ENCODE data around the gene RFNG. TPM values are rescaled to one million over a fixed set of nuclear protein-coding genes. Genes with fewer than 3 reads are reported as not detected.
A peak's percentile ranks its signal among the peaks of the same experiment; 100 is the strongest.

RFNG gene, protein sequence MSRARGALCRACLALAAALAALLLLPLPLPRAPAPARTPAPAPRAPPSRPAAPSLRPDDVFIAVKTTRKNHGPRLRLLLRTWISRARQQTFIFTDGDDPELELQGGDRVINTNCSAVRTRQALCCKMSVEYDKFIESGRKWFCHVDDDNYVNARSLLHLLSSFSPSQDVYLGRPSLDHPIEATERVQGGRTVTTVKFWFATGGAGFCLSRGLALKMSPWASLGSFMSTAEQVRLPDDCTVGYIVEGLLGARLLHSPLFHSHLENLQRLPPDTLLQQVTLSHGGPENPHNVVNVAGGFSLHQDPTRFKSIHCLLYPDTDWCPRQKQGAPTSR
- 40.9 TPM for polyA plus RNA-seq (2013, experiment 1 of 4)
- 35.2 TPM for polyA plus RNA-seq (2013, experiment 2 of 4)
- 32.7 TPM for polyA plus RNA-seq (2013, experiment 3 of 4)
- polyA plus RNA-seq (2013, experiment 4 of 4): 41.1 TPM

- Histone ChIP-seq H3K9me3 (ENCODE audit: control insufficient read depth, low read length) (no peaks in the 10 kb centered on the region), H3K36me3 (ENCODE audit: control insufficient read depth, insufficient read depth, low read length) (peaks cover 36% of the 10 kb centered on the region), H3K4me1 (ENCODE audit: control insufficient read depth, insufficient read depth, low read length) (peaks cover 8% of the 10 kb centered on the region), H3K4me3 (ENCODE audit: insufficient read depth, low read depth, low read length) (peak within 1 kb of the TSS; percentile 62), H3K27me3 (ENCODE audit: control insufficient read depth, insufficient read depth, low read length, poor library complexity, severe bottlenecking) (no peaks in the 10 kb centered on the region), H3K27ac (ENCODE audit: insufficient read depth, low read depth, low read length, poor library complexity, severe bottlenecking) (no peak within 1 kb of the TSS)
- WGBS, 2 experiments: 1% methylated on average over 94 of the region's 94 CpGs
Measured at GRCh38 chr17:82051776-82052637, at the start of gene RFNG, which contains the start of gene GPS1. RFNG (minus strand) TSS chr17:82051811; CDS start chr17:82051766, 45 bp downstream. GPS1 (plus strand) TSS chr17:82051898; CDS start chr17:82051932, 34 bp downstream.

DNA sequence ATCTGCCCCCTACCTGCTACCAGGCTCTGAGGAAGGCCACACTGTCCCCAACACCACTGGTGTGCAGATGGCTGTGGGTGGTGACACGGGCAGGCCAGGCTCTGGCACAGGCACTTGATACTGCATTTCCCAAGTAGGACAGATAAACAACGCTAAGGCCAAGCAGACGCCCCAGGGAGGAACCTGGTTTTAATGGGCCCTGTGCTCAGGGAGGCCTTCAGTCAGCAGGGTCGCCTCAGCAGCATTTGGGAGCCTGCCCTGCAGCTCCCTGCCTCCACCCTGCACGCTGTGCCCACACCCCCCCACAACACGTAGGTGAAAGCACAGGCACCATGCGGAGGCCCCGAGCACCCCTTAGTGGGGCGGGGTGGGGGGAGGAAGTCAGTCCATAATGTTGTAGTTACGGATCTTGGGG, 49.7 kb upstream of the RFNG start:
- Histone ChIP-seq H3K9me3 (ENCODE audit: control insufficient read depth, low read length) (no peaks in the 10 kb centered on the region), H3K27me3 (ENCODE audit: control insufficient read depth, insufficient read depth, low read length, poor library complexity, severe bottlenecking) (no peaks in the 10 kb centered on the region), H3K4me3 (ENCODE audit: insufficient read depth, low read depth, low read length) (no peak overlapping the region), H3K36me3 (ENCODE audit: control insufficient read depth, insufficient read depth, low read length) (no peaks in the 10 kb centered on the region), H3K4me1 (ENCODE audit: control insufficient read depth, insufficient read depth, low read length) (peaks cover 62% of the 10 kb centered on the region), H3K27ac (ENCODE audit: insufficient read depth, low read depth, low read length, poor library complexity, severe bottlenecking) (no peak overlapping the region)
- 88 to 93% methylated on average over 10 of the region's 10 CpGs for WGBS, 2 experiments

GRCh38 chr17:82100502-82101298, 49.1 kb upstream of the RFNG start:
- peaks cover 62% of the 10 kb centered on the region for H3K4me1 ChIP-seq (ENCODE audit: control insufficient read depth, insufficient read depth, low read length)
- no peak overlapping the region for H3K27ac ChIP-seq (ENCODE audit: insufficient read depth, low read depth, low read length, poor library complexity, severe bottlenecking)
- H3K9me3 ChIP-seq (ENCODE audit: control insufficient read depth, low read length): no peaks in the 10 kb centered on the region
- 93% methylated on average over 35 of the region's 35 CpGs for WGBS, 2 experiments
- H3K36me3 ChIP-seq (ENCODE audit: control insufficient read depth, insufficient read depth, low read length): peaks cover 4% of the 10 kb centered on the region
- no peaks in the 10 kb centered on the region for H3K27me3 ChIP-seq (ENCODE audit: control insufficient read depth, insufficient read depth, low read length, poor library complexity, severe bottlenecking)
- H3K4me3 ChIP-seq (ENCODE audit: insufficient read depth, low read depth, low read length): no peak overlapping the region

- Histone ChIP-seq H3K4me3 (ENCODE audit: insufficient read depth, low read depth, low read length) (peak overlapping the region; percentile 91), H3K4me1 (ENCODE audit: control insufficient read depth, insufficient read depth, low read length) (peaks cover 56% of the 10 kb centered on the region), H3K9me3 (ENCODE audit: control insufficient read depth, low read length) (no peaks in the 10 kb centered on the region), H3K27ac (ENCODE audit: insufficient read depth, low read depth, low read length, poor library complexity, severe bottlenecking) (peak overlapping the region; percentile 98), H3K36me3 (ENCODE audit: control insufficient read depth, insufficient read depth, low read length) (peaks cover 10% of the 10 kb centered on the region), H3K27me3 (ENCODE audit: control insufficient read depth, insufficient read depth, low read length, poor library complexity, severe bottlenecking) (no peaks in the 10 kb centered on the region)
- 11 to 13% methylated on average over 80 of the region's 80 CpGs for WGBS, 2 experiments
Measured at GRCh38 chr17:82098939-82099763, 47.5 kb upstream of the RFNG start.

GRCh38 chr17:82098169-82098938, 46.7 kb upstream of the RFNG start, which contains the start of gene FASN:
FASN (minus strand) TSS chr17:82098236; CDS start chr17:82096445, 1,791 bp downstream.
- H3K36me3 ChIP-seq (ENCODE audit: control insufficient read depth, insufficient read depth, low read length): peaks cover 15% of the 10 kb centered on the region
- H3K4me3 ChIP-seq (ENCODE audit: insufficient read depth, low read depth, low read length): peak within 1 kb of the TSS; percentile 91
- peaks cover 48% of the 10 kb centered on the region for H3K4me1 ChIP-seq (ENCODE audit: control insufficient read depth, insufficient read depth, low read length)
- H3K9me3 ChIP-seq (ENCODE audit: control insufficient read depth, low read length): no peaks in the 10 kb centered on the region
- peak within 1 kb of the TSS; percentile 98 for H3K27ac ChIP-seq (ENCODE audit: insufficient read depth, low read depth, low read length, poor library complexity, severe bottlenecking)
- 0% methylated on average over 124 of the region's 124 CpGs for WGBS, 2 experiments
- H3K27me3 ChIP-seq (ENCODE audit: control insufficient read depth, insufficient read depth, low read length, poor library complexity, severe bottlenecking): no peaks in the 10 kb centered on the region

- H3K4me3 ChIP-seq (ENCODE audit: insufficient read depth, low read depth, low read length): peak overlapping the region; percentile 91
- H3K27ac ChIP-seq (ENCODE audit: insufficient read depth, low read depth, low read length, poor library complexity, severe bottlenecking): peak overlapping the region; percentile 84
- WGBS, 2 experiments: 0% methylated on average over 36 of the region's 36 CpGs
- peaks cover 42% of the 10 kb centered on the region for H3K4me1 ChIP-seq (ENCODE audit: control insufficient read depth, insufficient read depth, low read length)
- peaks cover 16% of the 10 kb centered on the region for H3K36me3 ChIP-seq (ENCODE audit: control insufficient read depth, insufficient read depth, low read length)
- no peaks in the 10 kb centered on the region for H3K9me3 ChIP-seq (ENCODE audit: control insufficient read depth, low read length)
- no peaks in the 10 kb centered on the region for H3K27me3 ChIP-seq (ENCODE audit: control insufficient read depth, insufficient read depth, low read length, poor library complexity, severe bottlenecking)
Measured at GRCh38 chr17:82097919-82098168, 46.2 kb upstream of the RFNG start.

- Histone ChIP-seq H3K36me3 (ENCODE audit: control insufficient read depth, insufficient read depth, low read length) (peaks cover 19% of the 10 kb centered on the region), H3K4me1 (ENCODE audit: control insufficient read depth, insufficient read depth, low read length) (peaks cover 39% of the 10 kb centered on the region), H3K27me3 (ENCODE audit: control insufficient read depth, insufficient read depth, low read length, poor library complexity, severe bottlenecking) (no peaks in the 10 kb centered on the region), H3K27ac (ENCODE audit: insufficient read depth, low read depth, low read length, poor library complexity, severe bottlenecking) (peak overlapping the region; percentile 84), H3K4me3 (ENCODE audit: insufficient read depth, low read depth, low read length) (peak overlapping the region; percentile 91), H3K9me3 (ENCODE audit: control insufficient read depth, low read length) (no peaks in the 10 kb centered on the region)
- 1% methylated on average over 77 of the region's 77 CpGs for WGBS, 2 experiments
Measured at GRCh38 chr17:82097184-82097918, 45.7 kb upstream of the RFNG start.

DNA sequence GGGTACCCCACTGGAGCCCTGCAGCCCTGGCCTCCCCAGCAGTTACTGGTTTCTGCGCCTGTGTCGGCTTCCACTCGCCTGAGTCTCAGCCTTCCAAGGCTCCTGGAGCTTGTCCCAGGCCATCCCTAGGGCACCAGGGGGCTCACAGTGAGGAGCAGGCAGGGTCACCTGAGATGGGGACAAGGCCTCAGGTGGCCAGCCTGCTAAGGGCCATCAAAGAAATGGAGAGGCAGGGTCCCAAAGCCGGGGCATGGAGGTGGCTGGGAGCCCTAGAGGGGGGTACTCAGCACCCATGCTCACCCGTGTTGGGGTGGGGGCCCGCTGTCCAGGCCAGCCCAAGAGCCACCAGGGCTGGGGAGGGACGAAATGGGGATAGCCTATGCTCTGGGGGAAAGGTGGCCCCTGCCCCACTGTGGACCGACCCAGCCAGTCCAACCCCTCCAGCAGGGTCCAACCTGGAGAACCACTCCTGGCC, 45.1 kb upstream of the RFNG start:
- H3K27ac ChIP-seq (ENCODE audit: insufficient read depth, low read depth, low read length, poor library complexity, severe bottlenecking): no peak overlapping the region
- peaks cover 24% of the 10 kb centered on the region for H3K36me3 ChIP-seq (ENCODE audit: control insufficient read depth, insufficient read depth, low read length)
- H3K4me3 ChIP-seq (ENCODE audit: insufficient read depth, low read depth, low read length): peak overlapping the region; percentile 91

More for the DNA sequence above, 45.1 kb upstream of the RFNG start:
- no peaks in the 10 kb centered on the region for H3K9me3 ChIP-seq (ENCODE audit: control insufficient read depth, low read length)
- H3K4me1 ChIP-seq (ENCODE audit: control insufficient read depth, insufficient read depth, low read length): peaks cover 33% of the 10 kb centered on the region
- no peaks in the 10 kb centered on the region for H3K27me3 ChIP-seq (ENCODE audit: control insufficient read depth, insufficient read depth, low read length, poor library complexity, severe bottlenecking)
- 59 to 64% methylated on average over 8 of the region's 8 CpGs for WGBS, 2 experiments
